SK-N-MC (cell line): Measurements from ENCODE around the gene ZMYND8.

ENCODE experiments used
- EZH2 ChIP-seq: fragments of 200-600 bp; sonication (generic); IDR thresholded peaks from one replicate; pipeline ENCODE4 v1.6.1; 2017; ENCODE audit warnings: antibody characterized with exemption
- POLR2AphosphoS5 ChIP-seq: IDR thresholded peaks from 2 replicates; pipeline ENCODE4 v1.6.1; 2012; ENCODE audit warnings: mild to moderate bottlenecking, low read depth, low read length, borderline replicate concordance

GRCh38 chr20:47278907-47279348, 77.6 kb downstream of the ZMYND8 start:
- TF ChIP-seq EZH2 (no peak), POLR2AphosphoS5 (no peak)
